ENCODE data around the gene ABCG4.

- TF ChIP-seq RAD21 (IDR thresholded peaks at IDR 0.05; ENCODE audit: low read depth) (no peak), EP300 (IDR thresholded peaks at IDR 0.05; ENCODE audit: borderline replicate concordance) (no peak), TCF12 (IDR thresholded peaks at IDR 0.05; ENCODE audit: low read depth) (no peak), YY1 (IDR thresholded peaks at IDR 0.05; ENCODE audit: low read depth) (no peak), TEAD4 (IDR thresholded peaks at IDR 0.05) (no peak), CEBPB (IDR thresholded peaks at IDR 0.05) (no peak), MAX (IDR thresholded peaks at IDR 0.05) (no peak), CREB1 (IDR thresholded peaks at IDR 0.05; ENCODE audit: low read depth) (no peak), TAF1 (IDR thresholded peaks at IDR 0.05; ENCODE audit: low read depth) (no peak)
- TF ChIP-seq, protein P1, sequence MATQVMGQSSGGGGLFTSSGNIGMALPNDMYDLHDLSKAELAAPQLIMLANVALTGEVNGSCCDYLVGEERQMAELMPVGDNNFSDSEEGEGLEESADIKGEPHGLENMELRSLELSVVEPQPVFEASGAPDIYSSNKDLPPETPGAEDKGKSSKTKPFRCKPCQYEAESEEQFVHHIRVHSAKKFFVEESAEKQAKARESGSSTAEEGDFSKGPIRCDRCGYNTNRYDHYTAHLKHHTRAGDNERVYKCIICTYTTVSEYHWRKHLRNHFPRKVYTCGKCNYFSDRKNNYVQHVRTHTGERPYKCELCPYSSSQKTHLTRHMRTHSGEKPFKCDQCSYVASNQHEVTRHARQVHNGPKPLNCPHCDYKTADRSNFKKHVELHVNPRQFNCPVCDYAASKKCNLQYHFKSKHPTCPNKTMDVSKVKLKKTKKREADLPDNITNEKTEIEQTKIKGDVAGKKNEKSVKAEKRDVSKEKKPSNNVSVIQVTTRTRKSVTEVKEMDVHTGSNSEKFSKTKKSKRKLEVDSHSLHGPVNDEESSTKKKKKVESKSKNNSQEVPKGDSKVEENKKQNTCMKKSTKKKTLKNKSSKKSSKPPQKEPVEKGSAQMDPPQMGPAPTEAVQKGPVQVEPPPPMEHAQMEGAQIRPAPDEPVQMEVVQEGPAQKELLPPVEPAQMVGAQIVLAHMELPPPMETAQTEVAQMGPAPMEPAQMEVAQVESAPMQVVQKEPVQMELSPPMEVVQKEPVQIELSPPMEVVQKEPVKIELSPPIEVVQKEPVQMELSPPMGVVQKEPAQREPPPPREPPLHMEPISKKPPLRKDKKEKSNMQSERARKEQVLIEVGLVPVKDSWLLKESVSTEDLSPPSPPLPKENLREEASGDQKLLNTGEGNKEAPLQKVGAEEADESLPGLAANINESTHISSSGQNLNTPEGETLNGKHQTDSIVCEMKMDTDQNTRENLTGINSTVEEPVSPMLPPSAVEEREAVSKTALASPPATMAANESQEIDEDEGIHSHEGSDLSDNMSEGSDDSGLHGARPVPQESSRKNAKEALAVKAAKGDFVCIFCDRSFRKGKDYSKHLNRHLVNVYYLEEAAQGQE (IDR thresholded peaks at IDR 0.05; ENCODE audit: low read depth) = no peak
- TF ChIP-seq, protein P2, sequence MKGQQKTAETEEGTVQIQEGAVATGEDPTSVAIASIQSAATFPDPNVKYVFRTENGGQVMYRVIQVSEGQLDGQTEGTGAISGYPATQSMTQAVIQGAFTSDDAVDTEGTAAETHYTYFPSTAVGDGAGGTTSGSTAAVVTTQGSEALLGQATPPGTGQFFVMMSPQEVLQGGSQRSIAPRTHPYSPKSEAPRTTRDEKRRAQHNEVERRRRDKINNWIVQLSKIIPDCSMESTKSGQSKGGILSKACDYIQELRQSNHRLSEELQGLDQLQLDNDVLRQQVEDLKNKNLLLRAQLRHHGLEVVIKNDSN (IDR thresholded peaks at IDR 0.05) = no peak
These were observed 36.4 kb upstream of the ABCG4 start for GRCh38 chr11:119112314-119113020.
